Liver (tissue), 3 donors: ENCODE results near the gene PRCD.

Experiments used
- FOXA1 ChIP-seq: IDR thresholded peaks from 2 replicates; pipeline ENCODE4 v1.6.1; 2016; ENCODE audit warnings: antibody characterized with exemption
- GABPA ChIP-seq, 2 donors: IDR thresholded peaks in 1 of 2; conservative IDR thresholded peaks in 1 of 2; 2 replicates each; pipeline ENCODE4 v1.6.1; 2016; ENCODE audit warnings: antibody characterized with exemption in 2 of 2, mild to moderate bottlenecking in 1 of 2, moderate library complexity in 1 of 2
- RAD21 ChIP-seq, 2 donors: IDR thresholded peaks; 2 replicates each; pipeline ENCODE4 v1.6.1; 2016; ENCODE audit warnings: antibody characterized with exemption in 2 of 2, mild to moderate bottlenecking in 2 of 2
- RXRA ChIP-seq, 2 donors: IDR thresholded peaks; 2 replicates each; pipeline ENCODE4 v1.6.1; 2017 to 2018; ENCODE audit warnings: antibody characterized with exemption in 2 of 2, mild to moderate bottlenecking in 1 of 2
- SP1 ChIP-seq: IDR thresholded peaks from 2 replicates; pipeline ENCODE4 v1.6.1; 2018; ENCODE audit warnings: antibody characterized with exemption, mild to moderate bottlenecking
- TAF1 ChIP-seq: conservative IDR thresholded peaks from 2 replicates; pipeline ENCODE4 v1.6.1; 2016; ENCODE audit warnings: antibody characterized with exemption, mild to moderate bottlenecking
- YY1 ChIP-seq: IDR thresholded peaks from 2 replicates; pipeline ENCODE4 v1.6.1; 2016; ENCODE audit warnings: antibody characterized with exemption, mild to moderate bottlenecking
- TF ChIP-seq, protein P1 (sequence below): fragments of 150-350 bp; IDR thresholded peaks from 2 replicates; pipeline ENCODE4 v1.5.1; 2017; ENCODE audit warnings: improper control_type of control experiment, low read depth, low read length; ENCODE audit not compliant: missing input control
- TF ChIP-seq, protein P2 (sequence below): IDR thresholded peaks from 2 replicates; pipeline ENCODE4 v1.6.1; 2016; ENCODE audit warnings: antibody characterized with exemption, mild to moderate bottlenecking
- TF ChIP-seq, protein P3 (sequence below): IDR thresholded peaks from 2 replicates; pipeline ENCODE4 v1.6.1; 2016; ENCODE audit warnings: antibody characterized with exemption
- TF ChIP-seq, protein P4 (sequence below): IDR thresholded peaks from 2 replicates; pipeline ENCODE4 v1.6.1; 2016; ENCODE audit warnings: antibody characterized with exemption
- donor health status: healthy.
- donor health status: healthy.

DNA sequence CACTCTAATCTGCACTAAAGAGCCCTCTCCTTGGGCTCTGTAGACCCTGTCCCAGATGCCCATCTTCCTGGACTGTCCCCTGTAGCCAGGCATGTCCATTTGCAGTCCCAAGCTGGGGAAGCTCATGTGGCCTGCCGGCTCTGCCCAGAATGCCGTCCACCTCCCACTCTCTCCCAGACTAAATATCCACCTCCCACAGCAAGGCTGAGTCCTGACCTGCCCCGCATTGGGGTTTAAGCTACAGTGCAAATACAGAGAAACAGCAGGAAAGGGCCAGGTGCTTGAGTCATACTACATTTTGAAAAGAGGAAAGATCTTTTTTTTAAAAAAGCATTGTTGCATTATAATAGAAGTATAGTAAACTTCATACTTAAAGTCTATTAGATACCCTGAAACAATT is 42.8 kb downstream of the PRCD start:
- TF ChIP-seq, protein P1, sequence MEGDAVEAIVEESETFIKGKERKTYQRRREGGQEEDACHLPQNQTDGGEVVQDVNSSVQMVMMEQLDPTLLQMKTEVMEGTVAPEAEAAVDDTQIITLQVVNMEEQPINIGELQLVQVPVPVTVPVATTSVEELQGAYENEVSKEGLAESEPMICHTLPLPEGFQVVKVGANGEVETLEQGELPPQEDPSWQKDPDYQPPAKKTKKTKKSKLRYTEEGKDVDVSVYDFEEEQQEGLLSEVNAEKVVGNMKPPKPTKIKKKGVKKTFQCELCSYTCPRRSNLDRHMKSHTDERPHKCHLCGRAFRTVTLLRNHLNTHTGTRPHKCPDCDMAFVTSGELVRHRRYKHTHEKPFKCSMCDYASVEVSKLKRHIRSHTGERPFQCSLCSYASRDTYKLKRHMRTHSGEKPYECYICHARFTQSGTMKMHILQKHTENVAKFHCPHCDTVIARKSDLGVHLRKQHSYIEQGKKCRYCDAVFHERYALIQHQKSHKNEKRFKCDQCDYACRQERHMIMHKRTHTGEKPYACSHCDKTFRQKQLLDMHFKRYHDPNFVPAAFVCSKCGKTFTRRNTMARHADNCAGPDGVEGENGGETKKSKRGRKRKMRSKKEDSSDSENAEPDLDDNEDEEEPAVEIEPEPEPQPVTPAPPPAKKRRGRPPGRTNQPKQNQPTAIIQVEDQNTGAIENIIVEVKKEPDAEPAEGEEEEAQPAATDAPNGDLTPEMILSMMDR = no peak
- TF ChIP-seq, protein P2, sequence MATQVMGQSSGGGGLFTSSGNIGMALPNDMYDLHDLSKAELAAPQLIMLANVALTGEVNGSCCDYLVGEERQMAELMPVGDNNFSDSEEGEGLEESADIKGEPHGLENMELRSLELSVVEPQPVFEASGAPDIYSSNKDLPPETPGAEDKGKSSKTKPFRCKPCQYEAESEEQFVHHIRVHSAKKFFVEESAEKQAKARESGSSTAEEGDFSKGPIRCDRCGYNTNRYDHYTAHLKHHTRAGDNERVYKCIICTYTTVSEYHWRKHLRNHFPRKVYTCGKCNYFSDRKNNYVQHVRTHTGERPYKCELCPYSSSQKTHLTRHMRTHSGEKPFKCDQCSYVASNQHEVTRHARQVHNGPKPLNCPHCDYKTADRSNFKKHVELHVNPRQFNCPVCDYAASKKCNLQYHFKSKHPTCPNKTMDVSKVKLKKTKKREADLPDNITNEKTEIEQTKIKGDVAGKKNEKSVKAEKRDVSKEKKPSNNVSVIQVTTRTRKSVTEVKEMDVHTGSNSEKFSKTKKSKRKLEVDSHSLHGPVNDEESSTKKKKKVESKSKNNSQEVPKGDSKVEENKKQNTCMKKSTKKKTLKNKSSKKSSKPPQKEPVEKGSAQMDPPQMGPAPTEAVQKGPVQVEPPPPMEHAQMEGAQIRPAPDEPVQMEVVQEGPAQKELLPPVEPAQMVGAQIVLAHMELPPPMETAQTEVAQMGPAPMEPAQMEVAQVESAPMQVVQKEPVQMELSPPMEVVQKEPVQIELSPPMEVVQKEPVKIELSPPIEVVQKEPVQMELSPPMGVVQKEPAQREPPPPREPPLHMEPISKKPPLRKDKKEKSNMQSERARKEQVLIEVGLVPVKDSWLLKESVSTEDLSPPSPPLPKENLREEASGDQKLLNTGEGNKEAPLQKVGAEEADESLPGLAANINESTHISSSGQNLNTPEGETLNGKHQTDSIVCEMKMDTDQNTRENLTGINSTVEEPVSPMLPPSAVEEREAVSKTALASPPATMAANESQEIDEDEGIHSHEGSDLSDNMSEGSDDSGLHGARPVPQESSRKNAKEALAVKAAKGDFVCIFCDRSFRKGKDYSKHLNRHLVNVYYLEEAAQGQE = no peak
- no peak for TF ChIP-seq YY1
- no peak for TF ChIP-seq RAD21 (IDR thresholded peaks at IDR 0.05)
- TF ChIP-seq, protein P3, sequence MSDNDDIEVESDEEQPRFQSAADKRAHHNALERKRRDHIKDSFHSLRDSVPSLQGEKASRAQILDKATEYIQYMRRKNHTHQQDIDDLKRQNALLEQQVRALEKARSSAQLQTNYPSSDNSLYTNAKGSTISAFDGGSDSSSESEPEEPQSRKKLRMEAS = no peak
- no peak for TF ChIP-seq TAF1
- TF ChIP-seq FOXA1 = no peak
- TF ChIP-seq, protein P4, sequence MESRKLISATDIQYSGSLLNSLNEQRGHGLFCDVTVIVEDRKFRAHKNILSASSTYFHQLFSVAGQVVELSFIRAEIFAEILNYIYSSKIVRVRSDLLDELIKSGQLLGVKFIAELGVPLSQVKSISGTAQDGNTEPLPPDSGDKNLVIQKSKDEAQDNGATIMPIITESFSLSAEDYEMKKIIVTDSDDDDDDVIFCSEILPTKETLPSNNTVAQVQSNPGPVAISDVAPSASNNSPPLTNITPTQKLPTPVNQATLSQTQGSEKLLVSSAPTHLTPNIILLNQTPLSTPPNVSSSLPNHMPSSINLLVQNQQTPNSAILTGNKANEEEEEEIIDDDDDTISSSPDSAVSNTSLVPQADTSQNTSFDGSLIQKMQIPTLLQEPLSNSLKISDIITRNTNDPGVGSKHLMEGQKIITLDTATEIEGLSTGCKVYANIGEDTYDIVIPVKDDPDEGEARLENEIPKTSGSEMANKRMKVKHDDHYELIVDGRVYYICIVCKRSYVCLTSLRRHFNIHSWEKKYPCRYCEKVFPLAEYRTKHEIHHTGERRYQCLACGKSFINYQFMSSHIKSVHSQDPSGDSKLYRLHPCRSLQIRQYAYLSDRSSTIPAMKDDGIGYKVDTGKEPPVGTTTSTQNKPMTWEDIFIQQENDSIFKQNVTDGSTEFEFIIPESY = no peak
- no peak for TF ChIP-seq RXRA (IDR thresholded peaks at IDR 0.05)
- no peak for TF ChIP-seq GABPA (IDR thresholded peaks at IDR 0.05 in 1 of 2, conservative IDR thresholded peaks at IDR 0.05 in 1 of 2)
- TF ChIP-seq SP1 = no peak
